ENCODE measurements around the gene SOCS1. TPM values are rescaled to one million over a fixed set of nuclear protein-coding genes. Genes with fewer than 3 reads are reported as not detected.

Gene SOCS1
- polyA plus RNA-seq, 1 donor from 2014 or later, result not detected

DNA sequence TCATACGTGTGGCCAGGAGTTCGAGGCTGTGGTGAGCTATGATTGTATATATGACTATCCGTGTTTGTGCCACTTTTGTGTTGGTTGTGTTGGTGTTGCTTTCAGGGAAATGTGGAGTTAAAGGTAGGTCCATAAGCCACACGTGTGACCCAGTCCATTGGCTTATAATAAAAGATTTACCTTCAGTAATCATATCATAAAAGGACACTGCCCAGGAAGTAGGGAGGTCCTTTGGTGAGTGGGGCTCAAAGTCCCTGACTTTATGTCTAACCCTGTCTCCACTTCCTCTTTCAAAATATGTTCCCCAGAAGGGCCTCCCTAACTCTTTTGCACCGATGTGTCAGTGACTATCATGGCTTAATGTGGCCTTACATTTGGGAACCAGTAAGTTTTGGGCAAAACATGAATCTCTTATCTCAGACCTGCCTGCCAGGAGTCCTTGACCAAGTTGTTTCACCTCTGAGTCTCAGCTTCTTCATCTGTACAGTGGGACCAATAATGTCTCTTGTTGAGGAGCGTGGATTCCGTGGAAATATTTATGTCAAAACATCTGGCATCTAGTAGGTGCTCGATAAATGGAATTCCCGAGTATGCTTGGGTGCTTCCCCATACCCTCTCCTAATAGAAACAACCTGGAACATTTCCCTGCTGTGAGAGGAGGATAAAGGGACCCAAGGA lies 8.3 kb upstream of the SOCS1 start:
- Histone ChIP-seq H3K9me3 (ENCODE audit: low read length) (no peaks in the 10 kb centered on the region), H3K27me3 (ENCODE audit: insufficient read depth, low read depth, low read length) (no peaks in the 10 kb centered on the region), H3K9me2 (ENCODE audit: insufficient read depth, low read length) (no peaks in the 10 kb centered on the region), H2AFZ (ENCODE audit: low read depth, low read length) (no peak overlapping the region), H3K27ac (ENCODE audit: low read length) (no peak overlapping the region), H3K9ac (ENCODE audit: low read length) (no peak overlapping the region), H3K79me2 (replicated peaks; ENCODE audit: insufficient read depth, low read length) (no peaks in the 10 kb centered on the region), H3K4me3 (ENCODE audit: low read length) (no peak overlapping the region), H3F3A (ENCODE audit: insufficient read depth, low read length, poor library complexity, severe bottlenecking) (no peaks in the 10 kb centered on the region), H3K4me2 (ENCODE audit: low read length) (no peak overlapping the region), H3K36me3 (ENCODE audit: insufficient read depth, low read length) (no peaks in the 10 kb centered on the region), H4K20me1 (ENCODE audit: insufficient read depth) (no peaks in the 10 kb centered on the region)
- TF ChIP-seq, protein P1, sequence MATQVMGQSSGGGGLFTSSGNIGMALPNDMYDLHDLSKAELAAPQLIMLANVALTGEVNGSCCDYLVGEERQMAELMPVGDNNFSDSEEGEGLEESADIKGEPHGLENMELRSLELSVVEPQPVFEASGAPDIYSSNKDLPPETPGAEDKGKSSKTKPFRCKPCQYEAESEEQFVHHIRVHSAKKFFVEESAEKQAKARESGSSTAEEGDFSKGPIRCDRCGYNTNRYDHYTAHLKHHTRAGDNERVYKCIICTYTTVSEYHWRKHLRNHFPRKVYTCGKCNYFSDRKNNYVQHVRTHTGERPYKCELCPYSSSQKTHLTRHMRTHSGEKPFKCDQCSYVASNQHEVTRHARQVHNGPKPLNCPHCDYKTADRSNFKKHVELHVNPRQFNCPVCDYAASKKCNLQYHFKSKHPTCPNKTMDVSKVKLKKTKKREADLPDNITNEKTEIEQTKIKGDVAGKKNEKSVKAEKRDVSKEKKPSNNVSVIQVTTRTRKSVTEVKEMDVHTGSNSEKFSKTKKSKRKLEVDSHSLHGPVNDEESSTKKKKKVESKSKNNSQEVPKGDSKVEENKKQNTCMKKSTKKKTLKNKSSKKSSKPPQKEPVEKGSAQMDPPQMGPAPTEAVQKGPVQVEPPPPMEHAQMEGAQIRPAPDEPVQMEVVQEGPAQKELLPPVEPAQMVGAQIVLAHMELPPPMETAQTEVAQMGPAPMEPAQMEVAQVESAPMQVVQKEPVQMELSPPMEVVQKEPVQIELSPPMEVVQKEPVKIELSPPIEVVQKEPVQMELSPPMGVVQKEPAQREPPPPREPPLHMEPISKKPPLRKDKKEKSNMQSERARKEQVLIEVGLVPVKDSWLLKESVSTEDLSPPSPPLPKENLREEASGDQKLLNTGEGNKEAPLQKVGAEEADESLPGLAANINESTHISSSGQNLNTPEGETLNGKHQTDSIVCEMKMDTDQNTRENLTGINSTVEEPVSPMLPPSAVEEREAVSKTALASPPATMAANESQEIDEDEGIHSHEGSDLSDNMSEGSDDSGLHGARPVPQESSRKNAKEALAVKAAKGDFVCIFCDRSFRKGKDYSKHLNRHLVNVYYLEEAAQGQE (IDR thresholded peaks at IDR 0.05; ENCODE audit: borderline replicate concordance), result no peak
- TF ChIP-seq TAF1 (IDR thresholded peaks at IDR 0.05; ENCODE audit: low read depth), result no peak
- TF ChIP-seq RAD21 (conservative IDR thresholded peaks at IDR 0.05), result no peak
- no peak for TF ChIP-seq SMC3 (conservative IDR thresholded peaks at IDR 0.05; ENCODE audit: poor library complexity)
- no peak for TF ChIP-seq MXI1 (conservative IDR thresholded peaks at IDR 0.05; ENCODE audit: poor library complexity, severe bottlenecking)
- no peak for TF ChIP-seq POLR2AphosphoS5 (IDR thresholded peaks at IDR 0.05)
- no peak for TF ChIP-seq EZH2 (IDR thresholded peaks at IDR 0.05; ENCODE audit: borderline replicate concordance, insufficient read depth, low read length, poor library complexity, severe bottlenecking)
- no peak for TF ChIP-seq EP300 (conservative IDR thresholded peaks at IDR 0.05; ENCODE audit: poor library complexity, severe bottlenecking)
- TF ChIP-seq, protein P2, sequence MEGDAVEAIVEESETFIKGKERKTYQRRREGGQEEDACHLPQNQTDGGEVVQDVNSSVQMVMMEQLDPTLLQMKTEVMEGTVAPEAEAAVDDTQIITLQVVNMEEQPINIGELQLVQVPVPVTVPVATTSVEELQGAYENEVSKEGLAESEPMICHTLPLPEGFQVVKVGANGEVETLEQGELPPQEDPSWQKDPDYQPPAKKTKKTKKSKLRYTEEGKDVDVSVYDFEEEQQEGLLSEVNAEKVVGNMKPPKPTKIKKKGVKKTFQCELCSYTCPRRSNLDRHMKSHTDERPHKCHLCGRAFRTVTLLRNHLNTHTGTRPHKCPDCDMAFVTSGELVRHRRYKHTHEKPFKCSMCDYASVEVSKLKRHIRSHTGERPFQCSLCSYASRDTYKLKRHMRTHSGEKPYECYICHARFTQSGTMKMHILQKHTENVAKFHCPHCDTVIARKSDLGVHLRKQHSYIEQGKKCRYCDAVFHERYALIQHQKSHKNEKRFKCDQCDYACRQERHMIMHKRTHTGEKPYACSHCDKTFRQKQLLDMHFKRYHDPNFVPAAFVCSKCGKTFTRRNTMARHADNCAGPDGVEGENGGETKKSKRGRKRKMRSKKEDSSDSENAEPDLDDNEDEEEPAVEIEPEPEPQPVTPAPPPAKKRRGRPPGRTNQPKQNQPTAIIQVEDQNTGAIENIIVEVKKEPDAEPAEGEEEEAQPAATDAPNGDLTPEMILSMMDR (IDR thresholded peaks at IDR 0.05; ENCODE audit: poor library complexity, severe bottlenecking), result no peak

DNA sequence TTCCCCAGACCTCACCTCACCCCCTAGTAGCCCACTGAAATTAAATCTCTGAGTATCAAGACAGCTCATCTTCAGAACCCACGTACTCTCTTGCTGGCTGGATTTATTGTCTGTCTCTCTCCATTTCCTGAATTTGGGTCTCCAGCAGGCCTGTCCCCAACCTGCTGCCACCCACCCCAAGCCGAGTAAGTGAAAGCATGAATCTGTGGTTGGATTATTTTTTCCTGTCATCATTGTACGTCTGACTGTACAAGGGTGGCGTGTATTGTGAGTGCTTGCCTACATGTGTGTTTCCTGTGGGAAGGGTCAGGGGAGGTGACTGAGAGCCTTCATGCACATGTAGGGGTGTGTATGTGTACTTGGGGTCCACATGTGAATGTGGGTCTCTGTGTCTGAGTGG lies 7.7 kb upstream of the SOCS1 start:
- Histone ChIP-seq H3K79me2 (replicated peaks; ENCODE audit: insufficient read depth, low read length) (no peaks in the 10 kb centered on the region), H3K9ac (ENCODE audit: low read length) (no peak overlapping the region), H4K20me1 (ENCODE audit: insufficient read depth) (no peaks in the 10 kb centered on the region), H3K36me3 (ENCODE audit: insufficient read depth, low read length) (no peaks in the 10 kb centered on the region), H3K4me3 (ENCODE audit: low read length) (no peak overlapping the region), H2AFZ (ENCODE audit: low read depth, low read length) (no peak overlapping the region), H3F3A (ENCODE audit: insufficient read depth, low read length, poor library complexity, severe bottlenecking) (no peaks in the 10 kb centered on the region), H3K4me2 (ENCODE audit: low read length) (no peak overlapping the region), H3K9me2 (ENCODE audit: insufficient read depth, low read length) (no peaks in the 10 kb centered on the region), H3K27ac (ENCODE audit: low read length) (no peak overlapping the region), H3K9me3 (ENCODE audit: low read length) (no peaks in the 10 kb centered on the region), H3K27me3 (ENCODE audit: insufficient read depth, low read depth, low read length) (no peaks in the 10 kb centered on the region)
- no peak for TF ChIP-seq POLR2AphosphoS5 (IDR thresholded peaks at IDR 0.05)
- no peak for TF ChIP-seq MXI1 (conservative IDR thresholded peaks at IDR 0.05; ENCODE audit: poor library complexity, severe bottlenecking)
- no peak for TF ChIP-seq RAD21 (conservative IDR thresholded peaks at IDR 0.05)
- TF ChIP-seq, protein P2 (IDR thresholded peaks at IDR 0.05; ENCODE audit: poor library complexity, severe bottlenecking), result no peak
- TF ChIP-seq TAF1 (IDR thresholded peaks at IDR 0.05; ENCODE audit: low read depth), result no peak
- no peak for TF ChIP-seq EZH2 (IDR thresholded peaks at IDR 0.05; ENCODE audit: borderline replicate concordance, insufficient read depth, low read length, poor library complexity, severe bottlenecking)
- TF ChIP-seq SMC3 (conservative IDR thresholded peaks at IDR 0.05; ENCODE audit: poor library complexity), result no peak
- TF ChIP-seq, protein P1 (IDR thresholded peaks at IDR 0.05; ENCODE audit: borderline replicate concordance), result no peak
